PC-3 (cell line): ENCODE measurements around the gene IQCC.
A peak's percentile ranks its signal among the peaks of the same experiment; 100 is the strongest.

Experiments used
- EZH2 ChIP-seq: fragments of 300-600 bp; sonication (generic); IDR thresholded peaks from one replicate; pipeline ENCODE4 v1.6.1; 2017; ENCODE audit warnings: antibody characterized with exemption, mild to moderate bottlenecking, low read length; ENCODE audit not compliant: unreplicated experiment
- TF ChIP-seq, protein P1 (sequence below): fragments of 300-600 bp; sonication (generic); conservative IDR thresholded peaks from 2 replicates; pipeline ENCODE4 v1.5.1; 2017; ENCODE audit warnings: antibody characterized with exemption, low read depth, mild to moderate bottlenecking, low read length

DNA sequence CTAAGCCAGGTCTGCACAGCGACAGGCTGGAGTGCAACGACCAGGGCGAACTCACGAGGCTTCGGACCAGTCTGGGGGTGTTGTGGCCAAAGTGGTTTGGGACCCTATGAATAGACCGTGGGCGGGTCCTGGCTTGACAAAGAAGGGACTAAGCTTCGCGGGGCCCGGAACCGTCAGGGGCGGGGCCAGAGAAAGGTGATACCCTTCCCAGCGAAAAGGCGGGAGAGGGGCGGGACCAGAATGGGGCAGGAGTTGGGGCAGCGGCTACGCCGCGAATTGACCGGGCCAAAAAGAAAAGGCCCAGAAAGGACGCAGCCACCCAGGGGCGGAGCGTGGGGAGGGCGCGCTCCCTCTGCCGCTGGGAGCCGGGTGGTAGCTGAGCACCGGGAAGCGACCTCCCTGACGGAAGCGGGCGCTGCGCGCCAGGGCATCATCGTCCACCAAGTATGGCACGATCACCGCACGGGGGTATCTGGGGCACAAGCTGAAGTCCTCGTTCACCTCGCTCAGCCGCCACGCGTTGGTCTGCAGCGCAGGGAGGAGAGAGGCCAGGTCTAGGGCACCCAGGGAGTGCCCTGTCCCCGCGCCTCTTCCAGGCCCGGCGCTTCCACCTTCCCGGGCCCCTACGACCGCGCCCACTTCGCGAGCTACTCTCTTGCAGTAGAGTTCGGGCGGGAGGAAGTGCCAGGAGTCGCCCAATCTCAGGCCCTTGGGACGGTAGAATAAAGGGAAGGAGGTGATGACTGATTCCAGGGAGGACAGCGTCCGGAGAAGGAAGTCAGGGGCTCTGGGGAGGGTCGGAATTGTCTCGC, 34.9 kb downstream of the IQCC start:
- TF ChIP-seq, protein P1, sequence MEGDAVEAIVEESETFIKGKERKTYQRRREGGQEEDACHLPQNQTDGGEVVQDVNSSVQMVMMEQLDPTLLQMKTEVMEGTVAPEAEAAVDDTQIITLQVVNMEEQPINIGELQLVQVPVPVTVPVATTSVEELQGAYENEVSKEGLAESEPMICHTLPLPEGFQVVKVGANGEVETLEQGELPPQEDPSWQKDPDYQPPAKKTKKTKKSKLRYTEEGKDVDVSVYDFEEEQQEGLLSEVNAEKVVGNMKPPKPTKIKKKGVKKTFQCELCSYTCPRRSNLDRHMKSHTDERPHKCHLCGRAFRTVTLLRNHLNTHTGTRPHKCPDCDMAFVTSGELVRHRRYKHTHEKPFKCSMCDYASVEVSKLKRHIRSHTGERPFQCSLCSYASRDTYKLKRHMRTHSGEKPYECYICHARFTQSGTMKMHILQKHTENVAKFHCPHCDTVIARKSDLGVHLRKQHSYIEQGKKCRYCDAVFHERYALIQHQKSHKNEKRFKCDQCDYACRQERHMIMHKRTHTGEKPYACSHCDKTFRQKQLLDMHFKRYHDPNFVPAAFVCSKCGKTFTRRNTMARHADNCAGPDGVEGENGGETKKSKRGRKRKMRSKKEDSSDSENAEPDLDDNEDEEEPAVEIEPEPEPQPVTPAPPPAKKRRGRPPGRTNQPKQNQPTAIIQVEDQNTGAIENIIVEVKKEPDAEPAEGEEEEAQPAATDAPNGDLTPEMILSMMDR: peak; percentile 51
- no peak for TF ChIP-seq EZH2
